Activated B cell treated with CpG ODN at 0.5 μM for 24 hours (primary cell): ENCODE measurements around the gene SIK1. TPM values are rescaled to one million over a fixed set of nuclear protein-coding genes. Genes with fewer than 3 reads are reported as not detected.
A peak's percentile ranks its signal among the peaks of the same experiment; 100 is the strongest.
"Not testable (repeated sequence)": the region's sequence is repeated elsewhere in the genome, so short reads cannot be mapped to it uniquely, and the experiment has no call there.

Source experiments
- ATAC-seq: fragments of 200-7000 bp; cut with Tn5 transposase; one replicate; pipeline ENCODE4 v1.10.0; 2021; ENCODE audit warnings: low read depth, mild to moderate bottlenecking, moderate library complexity
- CTCF ChIA-PET: fragments of 350-600 bp; sonication (Branson Sonifier 250); formaldehyde crosslinking; loops from one replicate; lab custom pipeline; 2021; ENCODE audit warnings: antibody characterized with exemption; lab: Charles Lee
- POLR2A ChIA-PET: fragments of 350-600 bp; sonication (Branson Sonifier 250); formaldehyde crosslinking; loops from one replicate; lab custom pipeline; 2021; ENCODE audit warnings: antibody characterized with exemption; lab: Charles Lee
- DNase-seq: peaks from one replicate; pipeline ENCODE4 v3.0.0; 2022
- H3K27ac Mint-ChIP-seq: one replicate; pipeline ENCODE4 v1.8.0; 2020; ENCODE audit warnings: mixed read lengths
- H3K27me3 Mint-ChIP-seq: one replicate; pipeline ENCODE4 v1.8.0; 2021; ENCODE audit warnings: mixed read lengths
- H3K36me3 Mint-ChIP-seq: one replicate; pipeline ENCODE4 v1.8.0; 2021; ENCODE audit warnings: low read depth, mixed read lengths
- H3K4me1 Mint-ChIP-seq: one replicate; pipeline ENCODE4 v1.8.0; 2021; ENCODE audit warnings: mixed read lengths
- H3K4me3 Mint-ChIP-seq: one replicate; pipeline ENCODE4 v1.8.0; 2020; ENCODE audit warnings: mild to moderate bottlenecking, mixed read lengths
- H3K9me3 Mint-ChIP-seq: one replicate; pipeline ENCODE4 v1.8.0; 2020; ENCODE audit warnings: mixed read lengths
- intact Hi-C: fragments of 100-400 bp; cut with micrococcal nuclease; formaldehyde crosslinking; loops from one replicate; pipeline ENCODE4 v1.15.1; 2024
- total RNA-seq: library from RNA; stranded (reverse); gene quantifications from 2 replicates; pipeline ENCODE4 v1.2.3, GENCODE V29; 2022

SIK1 gene
- total RNA-seq, 1 donor from 2014 or later = 20.2 TPM

GRCh38 chr21:43455717-43456116 is 28.8 kb upstream of the SIK1 start:
- CTCF ChIA-PET, H3K36me3 Mint-ChIP-seq, H3K4me1 Mint-ChIP-seq, DNase-seq, H3K9me3 Mint-ChIP-seq, H3K27me3 Mint-ChIP-seq, H3K4me3 Mint-ChIP-seq, ATAC-seq, intact Hi-C loops, POLR2A ChIA-PET, H3K27ac Mint-ChIP-seq: not testable (repeated sequence)

DNA sequence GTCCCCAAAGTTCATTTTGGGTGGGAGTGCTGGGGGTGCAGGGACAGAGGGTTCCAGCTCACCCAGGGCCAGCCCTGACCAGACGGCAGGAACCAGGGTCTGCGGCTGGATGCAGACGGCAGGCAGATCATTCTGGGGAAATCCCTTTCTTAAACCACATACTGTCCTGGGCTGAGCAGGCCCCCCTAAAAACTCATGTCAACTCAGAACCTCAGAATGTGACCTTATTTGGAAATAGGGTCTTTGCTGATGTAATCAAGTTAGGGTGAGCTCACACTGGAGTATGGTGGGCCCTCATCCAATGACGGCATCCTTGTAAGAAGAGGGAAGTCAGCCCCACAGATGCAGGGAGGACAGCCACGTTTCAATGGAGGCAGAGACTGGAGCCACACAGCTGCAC is 27.2 kb upstream of the SIK1 start:
- peak; percentile 57 for ATAC-seq
- CTCF ChIA-PET = not testable (repeated sequence)

GRCh38 chr21:43451850-43452249 is 24.9 kb upstream of the SIK1 start:
- POLR2A ChIA-PET, ATAC-seq, H3K27ac Mint-ChIP-seq, H3K4me1 Mint-ChIP-seq, H3K4me3 Mint-ChIP-seq, DNase-seq, H3K9me3 Mint-ChIP-seq, intact Hi-C loops, H3K27me3 Mint-ChIP-seq, CTCF ChIA-PET, H3K36me3 Mint-ChIP-seq: not testable (repeated sequence)

More for the DNA sequence above, 27.2 kb upstream of the SIK1 start:
- H3K27me3 Mint-ChIP-seq, H3K27ac Mint-ChIP-seq, H3K9me3 Mint-ChIP-seq, H3K4me1 Mint-ChIP-seq, H3K4me3 Mint-ChIP-seq, POLR2A ChIA-PET, intact Hi-C loops, DNase-seq, H3K36me3 Mint-ChIP-seq: not testable (repeated sequence)

GRCh38 chr21:43450287-43450686 is 23.4 kb upstream of the SIK1 start:
- intact Hi-C loops, CTCF ChIA-PET, H3K36me3 Mint-ChIP-seq, DNase-seq, H3K4me1 Mint-ChIP-seq, ATAC-seq, H3K9me3 Mint-ChIP-seq, POLR2A ChIA-PET, H3K4me3 Mint-ChIP-seq, H3K27ac Mint-ChIP-seq, H3K27me3 Mint-ChIP-seq: not testable (repeated sequence)

- ATAC-seq, H3K9me3 Mint-ChIP-seq, H3K27me3 Mint-ChIP-seq, DNase-seq, H3K36me3 Mint-ChIP-seq, CTCF ChIA-PET, POLR2A ChIA-PET, H3K4me1 Mint-ChIP-seq, H3K4me3 Mint-ChIP-seq, H3K27ac Mint-ChIP-seq, intact Hi-C loops: not testable (repeated sequence)
Observed at GRCh38 chr21:43447353-43447977, 20.5 kb upstream of the SIK1 start.

GRCh38 chr21:43446277-43446932 is 19.5 kb upstream of the SIK1 start:
- H3K36me3 Mint-ChIP-seq, POLR2A ChIA-PET, H3K27ac Mint-ChIP-seq, H3K4me3 Mint-ChIP-seq, CTCF ChIA-PET, ATAC-seq, H3K27me3 Mint-ChIP-seq, H3K4me1 Mint-ChIP-seq, H3K9me3 Mint-ChIP-seq, DNase-seq, intact Hi-C loops: not testable (repeated sequence)

- H3K27me3 Mint-ChIP-seq, H3K9me3 Mint-ChIP-seq, CTCF ChIA-PET, ATAC-seq, H3K4me1 Mint-ChIP-seq, DNase-seq, H3K27ac Mint-ChIP-seq, H3K36me3 Mint-ChIP-seq, H3K4me3 Mint-ChIP-seq, POLR2A ChIA-PET, intact Hi-C loops: not testable (repeated sequence)
Observed at GRCh38 chr21:43444524-43444923, 17.6 kb upstream of the SIK1 start.

DNA sequence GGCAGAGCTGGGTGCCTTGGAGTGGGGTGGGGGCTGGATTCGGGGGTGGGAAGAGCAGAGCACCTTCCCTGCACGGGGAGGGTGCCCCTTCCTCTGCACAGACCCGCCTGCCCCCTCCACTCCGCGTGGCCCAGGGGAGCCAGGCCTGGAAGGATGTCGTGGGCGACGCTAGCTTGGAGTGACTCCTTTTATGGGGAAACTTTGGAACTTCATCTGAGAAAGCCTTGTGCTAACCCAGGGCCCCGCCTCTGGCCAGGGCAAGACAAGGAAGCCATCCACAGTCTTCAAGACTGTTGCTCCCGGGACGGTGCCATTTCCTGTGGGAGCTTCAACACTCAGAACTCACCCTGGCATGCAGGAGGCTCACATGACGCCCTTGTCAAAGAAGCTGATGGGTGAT is 15.6 kb upstream of the SIK1 start:
- H3K27ac Mint-ChIP-seq, intact Hi-C loops, H3K36me3 Mint-ChIP-seq, ATAC-seq, POLR2A ChIA-PET, H3K4me3 Mint-ChIP-seq, H3K9me3 Mint-ChIP-seq, H3K27me3 Mint-ChIP-seq, H3K4me1 Mint-ChIP-seq, CTCF ChIA-PET, DNase-seq: not testable (repeated sequence)

- DNase-seq, ATAC-seq, H3K27ac Mint-ChIP-seq, H3K4me1 Mint-ChIP-seq, POLR2A ChIA-PET, H3K9me3 Mint-ChIP-seq, H3K27me3 Mint-ChIP-seq, CTCF ChIA-PET, H3K4me3 Mint-ChIP-seq, intact Hi-C loops, H3K36me3 Mint-ChIP-seq: not testable (repeated sequence)
Observed at GRCh38 chr21:43440835-43441727, 14.2 kb upstream of the SIK1 start.

- DNase-seq, ATAC-seq, H3K4me3 Mint-ChIP-seq, H3K9me3 Mint-ChIP-seq, CTCF ChIA-PET, H3K27me3 Mint-ChIP-seq, H3K27ac Mint-ChIP-seq, H3K36me3 Mint-ChIP-seq, H3K4me1 Mint-ChIP-seq, intact Hi-C loops, POLR2A ChIA-PET: not testable (repeated sequence)
Observed at GRCh38 chr21:43439316-43440075, 12.6 kb upstream of the SIK1 start.

DNA sequence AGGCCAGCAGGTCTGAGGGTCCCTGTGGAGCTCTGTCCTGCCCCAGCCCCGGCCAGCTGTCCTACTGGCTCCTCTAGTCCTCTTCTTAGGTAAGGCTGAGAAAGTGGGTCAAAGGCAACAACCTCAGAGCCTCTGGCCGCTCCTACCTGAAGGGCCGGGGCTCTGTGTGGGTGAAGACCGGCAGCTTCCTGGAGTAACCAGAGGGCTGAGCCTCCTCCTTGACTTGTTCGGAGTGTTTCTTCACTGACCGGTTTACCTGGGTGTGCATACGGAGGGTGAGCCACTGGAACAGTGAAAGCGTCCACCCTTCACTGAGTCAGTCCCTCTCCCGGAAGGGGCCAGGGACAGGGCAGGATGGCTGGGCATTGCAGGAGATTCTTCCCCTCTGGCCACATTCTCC is 9.3 kb upstream of the SIK1 start:
- H3K4me3 Mint-ChIP-seq, intact Hi-C loops, H3K9me3 Mint-ChIP-seq, H3K27ac Mint-ChIP-seq, H3K36me3 Mint-ChIP-seq, H3K4me1 Mint-ChIP-seq, POLR2A ChIA-PET, DNase-seq, H3K27me3 Mint-ChIP-seq, CTCF ChIA-PET, ATAC-seq: not testable (repeated sequence)
